Astrocyte of the hippocampus (primary cell): ENCODE measurements around the gene SKA3.
A peak's percentile ranks its signal among the peaks of the same experiment; 100 is the strongest.
"Not testable (repeated sequence)": the region's sequence is repeated elsewhere in the genome, so short reads cannot be mapped to it uniquely, and the experiment has no call there.

Experiments
- DNase-seq: peaks from one replicate; pipeline ENCODE4 v3.0.0; 2011; ENCODE audit warnings: low read depth, low spot score

SKA3 gene

DNA sequence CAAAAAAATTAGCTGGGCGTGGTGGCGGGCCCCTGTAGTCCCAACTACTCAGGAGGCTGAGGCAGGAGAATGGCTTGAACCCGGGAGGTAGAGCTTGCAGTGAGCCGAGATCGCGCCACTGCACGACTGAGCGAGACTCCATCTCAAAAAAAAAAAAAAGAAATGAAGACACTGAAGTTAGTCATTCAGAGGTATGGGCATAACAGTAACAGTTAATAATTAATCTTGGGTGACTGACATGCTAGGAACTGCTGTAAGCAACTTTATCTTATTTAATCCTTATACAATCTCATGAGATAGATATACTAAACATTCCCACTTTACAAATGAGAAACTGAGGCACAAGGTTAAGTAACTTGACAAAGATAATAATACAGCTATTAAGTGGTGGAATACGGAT, 4.9 kb downstream of the SKA3 start:
- no peak for DNase-seq

DNA sequence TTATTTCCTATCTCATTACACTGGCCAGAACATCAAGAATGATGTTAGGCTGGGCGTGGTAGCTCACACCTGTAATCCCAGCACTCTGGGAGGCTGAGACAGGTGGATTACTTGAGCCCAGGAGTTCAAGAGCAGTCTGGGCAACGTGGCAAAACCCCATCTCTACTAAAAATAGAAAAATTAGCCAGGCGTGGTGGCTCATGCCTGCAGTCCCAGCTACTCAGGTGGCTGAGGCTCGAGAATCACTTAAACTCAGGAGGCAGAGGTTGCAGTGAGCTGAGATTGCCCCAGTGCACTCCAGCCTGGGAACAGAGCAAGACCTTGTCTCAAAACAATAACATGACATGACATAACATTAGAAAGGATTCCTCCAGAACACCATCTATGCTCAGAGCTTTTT, 10.7 kb downstream of the SKA3 start:
- DNase-seq = not testable (repeated sequence)

DNA sequence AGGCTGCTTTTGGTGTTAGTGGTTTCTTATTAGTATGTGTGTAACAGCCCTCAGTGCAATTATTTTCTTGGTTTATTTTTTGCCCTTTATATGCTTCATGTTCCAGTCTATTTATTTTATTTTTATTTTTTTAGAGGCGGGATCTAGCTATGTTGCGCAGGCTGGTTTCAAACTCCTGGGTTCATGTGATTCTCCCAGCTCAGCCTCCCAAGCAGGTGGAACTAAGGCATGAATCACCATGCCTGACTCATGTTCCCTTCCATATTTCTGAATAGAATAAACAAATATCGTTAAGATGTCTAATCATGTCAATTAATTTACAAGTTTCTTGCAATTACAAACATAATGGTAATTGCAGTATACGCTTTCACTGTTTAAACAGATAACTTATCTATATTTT, 11.7 kb downstream of the SKA3 start:
- DNase-seq = no peak

DNA sequence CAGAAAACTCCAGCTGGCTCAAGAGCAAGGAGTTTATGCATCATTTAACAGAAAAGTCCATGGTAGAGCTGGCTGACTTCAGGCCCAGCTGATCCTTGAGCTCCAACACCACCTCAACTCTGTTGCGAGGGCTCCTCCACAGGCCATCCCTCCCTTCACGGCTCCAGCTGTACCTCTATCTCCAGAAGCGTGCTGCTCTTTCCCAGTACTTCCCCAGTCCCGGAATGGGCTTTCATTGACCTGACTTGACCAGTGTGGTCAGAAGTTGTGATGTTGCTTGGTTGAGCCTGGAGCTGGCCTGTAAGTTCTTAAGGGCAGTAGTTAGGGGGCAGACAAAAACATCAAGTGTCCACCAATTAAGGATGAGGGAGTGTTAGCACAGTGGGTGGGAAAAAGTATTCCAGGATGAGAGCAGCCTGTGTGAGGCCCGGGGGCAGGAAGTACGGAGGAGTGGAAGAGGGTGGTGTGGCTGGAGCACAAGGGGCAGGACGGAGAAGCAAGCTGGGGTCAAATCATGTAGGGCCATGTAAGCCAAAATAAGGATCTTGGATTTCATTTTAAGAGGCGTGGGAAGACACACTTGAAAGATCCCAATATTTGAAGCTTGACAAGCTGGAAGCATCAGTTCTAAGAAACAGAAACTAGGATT, 24.0 kb downstream of the SKA3 start:
- DNase-seq = no peak

DNA sequence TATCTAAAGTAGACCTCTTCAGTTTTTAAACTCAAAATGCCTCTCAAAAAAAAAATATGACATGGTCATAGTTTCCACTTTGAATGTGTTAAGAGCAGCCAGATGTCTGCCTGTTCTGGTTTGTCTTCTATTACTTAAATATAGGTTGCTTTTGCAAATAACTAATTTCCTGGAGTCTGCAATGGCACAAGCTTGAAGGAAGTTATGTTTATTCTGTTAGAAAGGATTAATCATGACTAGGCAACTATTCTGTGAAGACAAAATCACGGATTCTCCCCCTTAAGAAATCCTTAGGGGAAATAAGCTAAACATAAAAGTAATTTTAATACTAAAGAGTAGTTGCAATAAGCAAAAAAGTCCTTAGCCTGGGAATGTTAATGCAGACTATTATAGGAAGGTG, 26.3 kb downstream of the SKA3 start:
- no peak for DNase-seq

DNA sequence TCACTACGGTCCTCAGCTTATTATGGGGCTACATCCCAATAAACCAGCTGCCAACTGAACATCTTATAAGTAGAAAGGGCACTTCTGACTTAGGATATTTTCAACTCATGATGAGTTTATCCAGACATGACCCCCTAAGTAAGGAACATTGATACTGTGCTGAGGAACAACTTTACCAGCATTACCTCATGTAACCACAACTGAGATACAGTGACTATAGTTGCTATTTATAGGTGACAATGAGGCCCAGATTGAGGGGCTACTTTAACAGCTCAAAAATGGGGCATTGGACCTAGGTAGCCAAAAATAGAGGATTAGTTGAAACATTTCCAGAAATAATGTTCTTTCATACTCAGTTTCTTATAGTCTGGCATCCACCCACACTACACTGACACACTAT, 26.8 kb downstream of the SKA3 start:
- DNase-seq = no peak

DNA sequence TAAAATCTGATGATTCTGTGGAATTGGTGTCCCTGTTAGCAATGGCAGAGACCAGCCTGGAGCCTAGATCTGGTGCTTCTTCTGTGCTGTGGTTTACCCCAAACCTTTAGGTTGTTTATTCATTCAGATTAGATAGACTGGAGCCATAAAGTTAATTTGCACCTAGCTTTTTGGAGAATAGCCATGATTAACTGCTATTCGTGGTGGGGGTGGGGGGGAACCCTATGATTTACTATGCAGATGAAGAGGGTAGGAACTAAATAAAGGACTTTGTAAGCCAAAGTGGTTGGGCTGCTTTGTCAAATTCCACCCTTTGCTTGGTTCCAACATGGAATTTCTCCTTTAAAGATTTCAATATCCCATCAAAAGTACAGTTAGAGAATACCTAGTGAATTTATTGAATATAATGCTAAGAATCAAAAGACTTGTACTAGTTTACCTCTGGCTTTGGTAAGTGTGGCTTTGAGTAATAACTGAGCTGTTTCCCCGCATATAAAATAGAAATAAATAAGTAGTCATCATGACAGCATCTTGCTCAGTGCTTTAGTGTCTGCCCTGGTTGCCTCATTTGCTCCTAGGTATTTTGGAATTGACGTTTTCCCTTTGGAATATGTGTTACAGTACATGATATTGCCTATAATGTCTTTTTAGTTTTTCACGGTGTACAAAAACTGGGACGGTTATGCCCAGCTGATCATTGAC, 27.6 kb downstream of the SKA3 start:
- no peak for DNase-seq

DNA sequence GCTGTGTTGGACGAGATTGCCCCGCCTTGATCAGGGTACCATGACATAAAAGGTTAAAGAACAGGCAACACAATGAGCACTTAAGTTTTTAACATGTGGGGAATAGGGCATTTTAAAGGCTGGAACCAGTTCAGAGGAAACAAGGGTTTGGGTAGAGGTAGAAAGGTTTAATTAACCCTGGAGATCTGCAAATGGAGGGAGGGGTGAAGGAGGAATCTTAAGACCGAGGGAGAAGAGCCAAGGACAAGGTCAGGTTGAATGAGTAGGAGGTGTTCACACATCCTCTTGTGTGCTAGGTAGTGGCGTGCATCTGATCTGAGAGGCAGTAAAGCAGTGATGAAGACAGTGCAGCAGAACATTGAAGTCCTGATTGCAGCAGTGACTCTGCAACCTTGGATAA, 28.5 kb downstream of the SKA3 start:
- no peak for DNase-seq

DNA sequence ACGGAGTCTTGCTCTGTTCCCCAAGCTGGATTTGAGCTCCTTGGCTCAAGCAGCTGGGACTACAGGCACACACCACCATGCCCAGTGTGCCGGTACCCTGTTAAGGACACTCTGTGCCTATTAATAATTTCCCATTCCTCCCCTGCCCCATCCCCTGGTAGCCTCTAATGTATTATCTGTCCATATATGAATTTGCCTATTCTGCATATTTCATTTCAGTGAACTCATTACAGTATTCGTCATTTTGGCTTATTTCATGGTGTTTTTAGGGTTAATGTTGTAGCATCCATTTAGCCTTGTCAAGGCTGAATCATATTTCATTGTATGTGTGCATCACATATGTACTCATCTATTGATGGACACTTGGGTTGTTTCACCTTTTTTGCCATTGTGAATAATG, 33.6 kb downstream of the SKA3 start:
- DNase-seq = no peak

DNA sequence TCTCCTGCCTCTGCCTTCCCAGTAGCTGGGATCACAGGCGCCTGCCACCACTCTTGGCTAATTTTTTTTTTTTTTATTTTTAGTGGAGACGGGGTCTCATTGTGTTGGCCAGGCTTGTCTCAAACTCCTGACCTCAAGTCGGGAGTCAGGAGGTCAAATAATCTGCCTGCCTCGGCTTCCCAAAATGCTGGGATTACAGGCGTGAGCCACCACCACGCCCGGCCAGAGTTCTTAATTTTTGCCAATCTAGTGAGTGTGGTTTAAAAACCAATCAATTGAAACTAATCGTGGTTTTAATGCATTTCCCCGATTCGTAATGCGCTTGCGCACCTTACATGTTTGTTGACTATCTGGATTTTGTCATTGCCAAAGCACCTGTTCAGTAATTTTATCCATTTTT, 37.0 kb downstream of the SKA3 start:
- no peak for DNase-seq

DNA sequence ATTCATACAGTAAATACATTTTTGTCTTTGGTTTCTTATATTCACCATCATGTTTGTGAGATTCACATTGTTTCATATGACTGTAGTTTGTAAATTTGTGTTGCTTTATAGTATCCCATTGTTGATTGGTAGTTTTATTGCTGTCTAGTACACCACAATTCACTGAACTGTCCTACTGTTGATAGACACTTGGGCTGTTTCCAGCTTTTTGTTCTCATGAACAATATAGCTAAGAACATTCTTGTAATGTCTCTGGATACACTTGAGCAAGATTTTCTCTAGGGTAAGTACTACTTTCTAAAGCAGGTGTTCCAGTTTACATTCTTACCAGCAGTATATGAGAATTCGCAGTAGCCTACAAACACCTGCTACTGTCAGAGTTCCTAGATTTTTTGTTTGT, 37.8 kb downstream of the SKA3 start:
- DNase-seq = no peak

DNA sequence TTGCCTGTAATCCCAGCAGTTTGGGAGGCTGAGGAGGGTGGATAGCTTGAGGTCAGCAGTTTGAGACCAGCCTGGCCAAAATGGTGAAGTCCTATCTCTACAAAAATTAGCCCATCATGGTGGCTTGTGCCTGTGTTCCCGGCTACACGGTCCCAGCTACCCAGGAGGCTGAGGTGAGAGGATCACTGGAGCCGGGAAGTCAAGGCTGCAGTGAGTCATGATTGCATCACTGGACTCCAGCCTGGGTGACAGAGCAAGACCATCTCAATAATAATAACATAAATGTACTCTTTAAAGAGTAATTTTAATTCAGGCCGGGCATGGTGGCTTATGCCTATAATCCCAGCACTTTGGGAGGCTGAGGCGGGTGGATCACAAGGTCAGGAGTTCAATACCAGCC, 38.7 kb downstream of the SKA3 start:
- DNase-seq = no peak

DNA sequence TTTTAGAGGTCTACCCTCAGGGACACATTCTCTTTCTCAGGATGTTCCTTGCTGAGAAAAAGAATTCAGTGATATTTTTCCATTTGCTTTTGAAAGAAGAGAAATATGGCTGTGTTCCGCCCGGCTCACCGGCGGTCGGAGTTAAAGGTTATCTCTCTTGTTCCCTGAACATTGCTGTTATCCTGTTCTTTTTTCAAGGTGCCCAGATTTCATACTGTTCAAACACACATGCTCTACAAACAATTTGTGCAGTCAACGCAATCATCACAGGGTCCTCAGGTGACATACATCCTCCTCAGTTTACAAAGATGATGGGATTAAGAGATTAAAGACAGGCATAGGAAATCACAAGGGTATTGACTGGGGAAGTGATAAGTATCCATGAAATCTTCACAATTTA, 40.5 kb downstream of the SKA3 start:
- not testable (repeated sequence) for DNase-seq

DNA sequence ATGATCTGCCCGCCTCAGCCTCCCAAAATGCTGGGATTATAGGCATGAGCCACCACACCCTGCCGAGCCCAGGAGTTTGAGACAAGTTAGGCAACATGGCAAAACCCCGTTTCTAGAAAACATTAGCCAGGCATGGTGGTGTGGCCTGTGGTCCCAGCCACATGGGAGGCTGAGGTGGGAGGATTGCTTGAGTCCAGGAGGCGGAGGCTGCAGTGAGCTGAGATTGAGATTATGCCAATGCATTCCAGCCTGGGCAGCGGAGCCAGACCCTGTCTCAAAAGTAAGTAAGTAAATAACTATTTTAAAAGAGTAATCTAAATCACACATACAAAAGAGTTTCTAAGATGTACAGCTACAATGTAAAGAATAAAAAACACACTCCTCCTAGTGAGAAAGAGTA, 41.9 kb downstream of the SKA3 start:
- no peak for DNase-seq

DNA sequence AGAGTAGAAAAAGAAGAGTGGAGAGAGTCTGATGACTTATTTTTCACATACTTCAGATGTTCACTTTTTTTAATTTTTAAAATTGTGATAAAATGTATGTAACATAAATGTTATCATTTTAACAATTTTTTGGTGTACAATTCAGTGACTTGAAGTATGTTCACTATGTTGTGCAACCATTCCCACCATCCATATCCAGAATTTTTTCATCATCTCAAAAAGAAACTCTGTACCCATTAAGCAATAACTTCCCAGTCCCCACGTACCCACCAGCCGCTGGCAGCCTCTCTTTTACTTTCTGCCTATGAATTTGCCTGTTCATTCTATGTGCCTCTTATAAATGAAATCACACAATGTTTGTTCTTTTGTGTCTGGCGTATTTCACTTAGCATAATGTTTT, 43.3 kb downstream of the SKA3 start:
- DNase-seq = no peak

DNA sequence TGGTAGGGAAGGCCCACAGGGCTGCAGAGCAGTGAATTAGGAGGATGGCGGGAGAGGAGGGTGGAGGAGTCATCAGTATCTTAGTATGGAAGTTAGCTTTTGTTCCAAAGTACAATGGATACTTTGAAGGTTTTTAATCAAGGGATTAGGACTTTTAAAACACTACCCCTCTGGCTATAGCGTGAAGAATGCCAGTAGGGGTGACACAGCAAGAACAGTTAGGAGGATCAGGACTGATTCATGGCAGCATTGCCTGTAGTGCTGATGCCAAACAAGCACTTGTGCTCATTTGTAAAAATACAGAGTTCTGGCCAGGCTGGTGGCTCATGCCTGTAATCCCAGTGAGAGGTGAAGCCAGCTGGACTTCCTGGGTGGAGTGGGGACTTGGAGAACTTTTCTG, 46.2 kb downstream of the SKA3 start:
- no peak for DNase-seq

DNA sequence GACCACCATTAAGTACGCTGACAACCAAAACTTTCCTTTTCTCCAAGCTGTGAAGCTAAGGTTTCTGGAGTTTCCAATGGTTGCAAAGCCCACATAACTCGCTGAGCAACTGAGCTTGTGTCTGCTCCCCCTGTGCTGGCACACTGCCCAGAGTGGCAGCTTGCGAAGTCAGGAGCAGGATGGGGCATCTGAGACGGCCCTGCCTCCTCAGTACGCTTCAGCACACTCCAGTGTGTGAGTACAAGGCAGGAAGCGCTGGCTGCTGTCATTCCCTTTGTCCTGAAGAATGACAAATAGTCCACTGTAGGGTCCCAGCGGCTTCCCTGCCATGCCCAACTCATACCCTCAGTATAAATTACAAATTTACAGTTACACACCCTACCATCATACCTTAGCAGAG, 51.5 kb downstream of the SKA3 start:
- peak; percentile 89 for DNase-seq

DNA sequence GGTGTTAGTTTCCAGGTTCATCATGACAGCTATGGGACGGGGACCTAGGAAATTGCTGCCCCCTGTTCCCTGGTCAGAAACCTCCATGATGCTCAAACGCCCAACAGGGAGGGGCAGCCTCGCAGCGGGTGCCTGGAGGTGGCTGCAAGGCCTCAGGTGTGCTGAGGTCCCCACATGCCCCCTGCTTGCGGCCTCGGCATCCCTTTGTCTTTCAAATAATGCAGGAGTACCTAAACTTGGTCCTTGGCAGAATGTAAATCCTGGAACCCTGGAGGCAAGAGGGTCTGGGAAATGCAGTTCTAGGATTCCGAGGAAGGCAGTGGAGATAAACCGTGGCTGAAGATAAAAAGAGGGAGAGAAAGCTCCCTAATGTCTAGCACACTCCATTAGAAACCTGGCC, 52.4 kb downstream of the SKA3 start:
- DNase-seq = no peak

DNA sequence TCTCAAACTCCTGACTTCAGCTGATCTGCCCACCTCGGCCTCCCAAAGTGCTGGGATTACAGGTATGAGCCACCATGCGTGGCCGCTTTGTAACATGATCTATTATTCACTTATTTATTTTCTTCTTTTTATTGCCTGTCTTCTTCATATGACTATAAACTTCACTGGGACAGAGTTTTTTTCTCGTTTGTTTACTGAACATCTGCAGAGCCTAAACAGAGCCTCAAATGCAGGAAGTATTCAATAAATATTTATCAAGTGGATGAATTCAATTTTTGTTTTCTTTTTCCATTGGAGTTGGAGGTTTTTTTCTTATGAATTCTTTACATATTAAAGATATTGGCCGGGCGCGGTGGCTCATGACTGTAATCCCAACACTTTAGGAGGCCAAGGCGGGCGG, 54.7 kb downstream of the SKA3 start:
- no peak for DNase-seq

DNA sequence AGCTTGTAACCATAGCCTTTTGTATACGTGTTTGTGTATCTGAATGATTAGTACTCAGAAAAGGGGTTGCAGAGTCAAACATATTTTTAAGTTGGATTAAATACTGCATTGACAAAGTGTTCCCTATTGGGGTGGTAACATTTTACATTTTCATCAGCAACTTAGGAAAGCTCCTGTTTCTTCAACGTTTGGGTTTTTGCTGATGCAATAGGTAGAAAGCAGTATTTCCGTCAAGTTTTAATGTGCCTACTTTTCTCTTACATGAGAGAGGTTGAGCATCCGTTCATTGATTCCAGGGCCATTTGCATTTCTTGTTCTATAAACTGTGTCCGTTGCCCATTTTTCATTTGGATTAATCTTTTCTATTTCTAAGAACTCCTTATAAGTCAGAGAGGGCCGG, 56.2 kb downstream of the SKA3 start:
- DNase-seq = no peak

DNA sequence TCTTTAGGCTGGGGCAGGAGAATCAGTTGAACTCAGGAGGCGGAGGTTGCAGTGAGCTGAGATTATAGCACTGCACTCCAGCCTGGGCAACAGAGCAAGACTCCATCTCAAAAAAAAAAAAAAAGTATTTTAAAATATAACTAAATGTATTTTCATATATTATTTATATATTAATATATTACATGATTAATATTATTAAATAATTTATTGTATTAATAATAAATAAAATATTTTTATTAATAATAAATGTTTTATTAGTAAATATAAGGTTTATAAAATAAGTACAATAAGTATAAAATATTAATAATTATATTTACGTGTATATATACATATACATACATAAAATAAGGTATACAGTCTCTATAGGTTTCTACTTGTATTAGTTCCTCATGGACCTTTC, 56.8 kb downstream of the SKA3 start:
- DNase-seq = no peak

DNA sequence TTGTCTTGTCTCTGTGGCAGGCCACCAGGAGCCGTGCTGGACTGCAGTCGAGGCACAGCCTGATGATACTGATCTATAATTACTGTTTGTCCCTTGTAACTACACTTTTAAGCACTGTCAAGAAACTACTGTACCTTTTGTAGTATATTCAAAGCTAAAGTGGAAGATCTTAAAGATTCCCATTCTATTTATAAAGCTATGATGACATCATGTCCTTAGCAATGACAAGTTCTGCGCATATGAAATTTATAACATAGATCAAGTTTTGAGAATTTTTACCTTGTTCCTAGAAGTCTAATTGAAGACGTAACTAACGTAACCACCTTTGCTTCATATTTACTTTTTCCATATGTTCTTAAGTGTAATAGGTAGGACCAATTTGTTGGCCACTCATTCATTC, 58.2 kb downstream of the SKA3 start:
- no peak for DNase-seq

DNA sequence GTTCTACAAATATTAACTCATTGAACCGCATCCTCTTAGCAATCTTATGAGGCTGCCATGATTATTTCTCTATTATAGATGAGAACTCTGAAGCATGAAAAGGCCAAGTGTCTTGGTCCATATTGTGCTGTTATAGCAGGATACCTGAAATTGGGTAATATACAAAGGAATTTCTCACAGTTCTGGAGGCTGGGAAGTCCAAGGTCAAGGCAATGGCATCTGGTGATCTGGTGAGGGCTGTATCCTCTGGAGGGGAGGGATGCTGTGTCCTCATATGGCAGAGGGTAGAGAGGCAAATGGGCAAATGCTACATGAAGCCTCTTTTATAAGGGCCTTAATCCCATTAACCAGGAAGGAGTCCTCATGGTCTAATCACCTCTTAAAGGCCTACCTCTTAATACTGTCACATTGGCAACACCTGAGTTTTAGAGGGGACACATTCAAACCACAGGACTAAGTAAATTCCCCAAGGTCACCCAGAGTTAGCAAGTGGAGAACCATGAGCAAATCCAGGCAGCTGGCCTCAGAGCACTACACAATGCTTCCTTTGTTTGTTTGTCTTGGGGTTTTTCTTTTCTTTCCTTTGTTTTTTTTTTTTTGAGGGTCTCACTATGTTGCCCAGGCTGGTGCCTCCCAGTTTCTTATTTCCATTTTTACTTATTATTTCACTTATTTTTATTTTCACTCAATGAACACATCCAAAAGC, 59.1 kb downstream of the SKA3 start:
- no peak for DNase-seq
